Neural cell (in vitro differentiated cells): ENCODE measurements around the gene FGFR4. TPM values are rescaled to one million over a fixed set of nuclear protein-coding genes. Genes with fewer than 3 reads are reported as not detected.

Experiments
- H2AFZ ChIP-seq: fragments of 200-600, 300-800 bp; sonication (generic), shearing (Covaris generic); 2 replicates; pipeline ENCODE4 v1.6.0; 2014; ENCODE audit warnings: low read depth, mild to moderate bottlenecking, antibody characterized with exemption, low read length, moderate library complexity
- H3F3A ChIP-seq: fragments of 200-600 bp; shearing (Covaris generic); 2 replicates; pipeline ENCODE4 v1.6.1; 2016; ENCODE audit warnings: mild to moderate bottlenecking, moderate library complexity, mixed read lengths, antibody characterized with exemption, low read length; ENCODE audit not compliant: insufficient read depth, poor library complexity, severe bottlenecking
- H3K27ac ChIP-seq: fragments of 200-600, 300-800 bp; sonication (generic), shearing (Covaris generic); 2 replicates; pipeline ENCODE4 v1.5.1; 2014; ENCODE audit warnings: mild to moderate bottlenecking, low read length, moderate library complexity
- H3K27me3 ChIP-seq: fragments of 300-800, 200-600 bp; sonication (generic), shearing (Covaris generic); 2 replicates; pipeline ENCODE4 v1.6.0; 2014; ENCODE audit warnings: mild to moderate bottlenecking, low read depth, low read length, moderate library complexity; ENCODE audit not compliant: insufficient read depth
- H3K36me3 ChIP-seq: fragments of 300-800, 200-600 bp; sonication (generic), shearing (Covaris generic); 2 replicates; pipeline ENCODE4 v1.5.1; 2014; ENCODE audit warnings: mild to moderate bottlenecking, antibody characterized with exemption, low read length, moderate library complexity; ENCODE audit not compliant: insufficient read depth
- H3K4me2 ChIP-seq: fragments of 300-800, 200-600 bp; sonication (generic), shearing (Covaris generic); 2 replicates; pipeline ENCODE4 v1.6.0; 2014; ENCODE audit warnings: mild to moderate bottlenecking, low read length
- H3K4me3 ChIP-seq: fragments of 300-800, 200-600 bp; sonication (generic), shearing (Covaris generic); 2 replicates; pipeline ENCODE4 v1.5.1; 2014; ENCODE audit warnings: mild to moderate bottlenecking, low read length, moderate library complexity
- H3K79me2 ChIP-seq: fragments of 200-600 bp; shearing (Covaris generic); replicated peaks from 2 replicates; pipeline ENCODE4 v1.6.0; 2014; ENCODE audit warnings: mild to moderate bottlenecking, low read length, moderate library complexity; ENCODE audit not compliant: insufficient read depth
- H3K9ac ChIP-seq: fragments of 300-800, 200-600 bp; sonication (generic), shearing (Covaris generic); 2 replicates; pipeline ENCODE4 v1.6.1; 2016; ENCODE audit warnings: mild to moderate bottlenecking, low read length, mixed read lengths
- H3K9me2 ChIP-seq: fragments of 200-600 bp; shearing (Covaris generic); 2 replicates; pipeline ENCODE4 v1.6.1; 2016; ENCODE audit warnings: mild to moderate bottlenecking, low read length, mixed read lengths; ENCODE audit not compliant: insufficient read depth
- H3K9me3 ChIP-seq: fragments of 200-600, 300-800 bp; sonication (generic), shearing (Covaris generic); 2 replicates; pipeline ENCODE4 v1.6.1; 2016; ENCODE audit warnings: mild to moderate bottlenecking, mixed run types, low read length, moderate library complexity, mixed read lengths
- H4K20me1 ChIP-seq: fragments of 200-600 bp; shearing (Covaris generic); 2 replicates; pipeline ENCODE4 v1.6.1; 2016; ENCODE audit warnings: mild to moderate bottlenecking, mixed run types; ENCODE audit not compliant: insufficient read depth
- CTCF ChIP-seq: fragments of 450-650 bp; IDR thresholded peaks from 2 replicates; pipeline ENCODE4 v1.5.1; 2014; ENCODE audit warnings: antibody characterized with exemption, mild to moderate bottlenecking, moderate library complexity; ENCODE audit not compliant: poor library complexity, severe bottlenecking
- EP300 ChIP-seq: fragments of 450-650 bp; conservative IDR thresholded peaks from 2 replicates; pipeline ENCODE4 v1.6.1; 2014; ENCODE audit warnings: antibody characterized with exemption, mild to moderate bottlenecking, moderate library complexity; ENCODE audit not compliant: poor library complexity, severe bottlenecking
- MXI1 ChIP-seq: fragments of 450-650 bp; conservative IDR thresholded peaks from 2 replicates; pipeline ENCODE4 v1.6.1; 2014; ENCODE audit warnings: antibody characterized with exemption, mild to moderate bottlenecking; ENCODE audit not compliant: poor library complexity, severe bottlenecking
- RAD21 ChIP-seq: fragments of 450-650 bp; conservative IDR thresholded peaks from 2 replicates; pipeline ENCODE4 v1.6.1; 2014; ENCODE audit warnings: antibody characterized with exemption, mild to moderate bottlenecking, moderate library complexity
- REST ChIP-seq: IDR thresholded peaks from 2 replicates; pipeline ENCODE4 v1.6.1; 2012; ENCODE audit warnings: borderline replicate concordance
- SMC3 ChIP-seq: fragments of 450-650 bp; conservative IDR thresholded peaks from 2 replicates; pipeline ENCODE4 v1.6.1; 2014; ENCODE audit warnings: antibody characterized with exemption, mild to moderate bottlenecking, moderate library complexity; ENCODE audit not compliant: poor library complexity
- TAF1 ChIP-seq: IDR thresholded peaks from 2 replicates; pipeline ENCODE4 v1.6.1; 2012; ENCODE audit warnings: low read depth
- polyA plus RNA-seq: library from polyadenylated mRNA; depleted of rRNA; stranded (reverse); fragments of >200 nt; gene quantifications from 2 replicates; pipeline ENCODE4 v1.2.3, GENCODE V29; 2014

FGFR4 gene
- polyA plus RNA-seq, 1 donor from 2014 or later: 14.8 TPM

- TF ChIP-seq CTCF: no peak
These were observed 17.0 kb downstream of the FGFR4 start (continued) for GRCh38 chr5:177103523-177104253.

GRCh38 chr5:177105691-177106476 is 19.2 kb downstream of the FGFR4 start:
- Histone ChIP-seq H3K79me2 (no peaks in the 10 kb centered on the region), H2AFZ (no peak overlapping the region), H3K4me3 (no peak overlapping the region), H3K27me3 (no peaks in the 10 kb centered on the region), H3K9ac (no peak overlapping the region), H3K9me3 (no peaks in the 10 kb centered on the region), H3K9me2 (no peaks in the 10 kb centered on the region), H3F3A (no peaks in the 10 kb centered on the region), H3K36me3 (no peaks in the 10 kb centered on the region), H4K20me1 (no peaks in the 10 kb centered on the region), H3K4me2 (no peak overlapping the region), H3K27ac (no peak overlapping the region)
- TF ChIP-seq RAD21 (no peak), SMC3 (no peak), TAF1 (no peak), EP300 (no peak), CTCF (no peak), REST (no peak)

GRCh38 chr5:177107159-177107558 is 20.4 kb downstream of the FGFR4 start:
- Histone ChIP-seq H3K9me3 (no peaks in the 10 kb centered on the region), H3K79me2 (no peaks in the 10 kb centered on the region), H3K27ac (no peak overlapping the region), H3F3A (no peaks in the 10 kb centered on the region), H3K9ac (no peak overlapping the region), H3K36me3 (no peaks in the 10 kb centered on the region), H3K4me3 (no peak overlapping the region), H3K27me3 (no peaks in the 10 kb centered on the region), H3K4me2 (no peak overlapping the region), H2AFZ (no peak overlapping the region), H4K20me1 (no peaks in the 10 kb centered on the region), H3K9me2 (no peaks in the 10 kb centered on the region)
- TF ChIP-seq MXI1 (no peak), EP300 (no peak)
